ENCODE measurements around the gene GNPTG. TPM values are rescaled to one million over a fixed set of nuclear protein-coding genes. Genes with fewer than 3 reads are reported as not detected.
"Not testable (repeated sequence)": the region's sequence is repeated elsewhere in the genome, so short reads cannot be mapped to it uniquely, and the experiment has no call there.

Gene GNPTG
- total RNA-seq, 4 donors from 2014 or later = 46.5 to 65.7 (median 60.0) TPM

DNA sequence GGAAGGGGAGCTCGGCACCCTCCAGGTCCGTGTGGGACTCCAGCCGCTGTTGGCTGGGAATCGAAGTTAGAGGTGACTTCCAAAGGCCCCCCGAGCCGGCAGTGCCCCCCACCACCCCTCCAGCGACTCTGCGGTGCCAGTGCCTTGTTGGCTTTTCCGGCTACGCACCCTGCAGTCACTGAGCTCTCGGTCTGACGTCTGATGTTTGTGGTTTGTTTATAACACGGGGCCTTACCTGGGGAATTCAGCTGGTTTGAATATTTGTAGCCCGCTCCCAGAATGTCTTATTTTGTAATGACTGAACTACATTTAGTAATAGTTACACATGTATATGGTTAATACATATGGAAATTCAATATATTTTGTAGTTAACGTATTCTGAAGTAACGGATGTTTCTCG, 25.3 kb upstream of the GNPTG start:
- DNase-seq (ENCODE audit: low spot score in 2 of 2) = no peak
- H3K4me3 ChIP-seq (ENCODE audit: low read depth, poor library complexity, severe bottlenecking) = no peak overlapping the region
- WGBS, 2 donors = 61 to 73% methylated on average over 11 to 17 of the region's 17 CpGs
- intact Hi-C loops (cut with DNase I; ENCODE audit: low total_unique reads) = no loop called here
- TF ChIP-seq POLR2A (IDR thresholded peaks at IDR 0.05) = no peak
- TF ChIP-seq, protein P1, sequence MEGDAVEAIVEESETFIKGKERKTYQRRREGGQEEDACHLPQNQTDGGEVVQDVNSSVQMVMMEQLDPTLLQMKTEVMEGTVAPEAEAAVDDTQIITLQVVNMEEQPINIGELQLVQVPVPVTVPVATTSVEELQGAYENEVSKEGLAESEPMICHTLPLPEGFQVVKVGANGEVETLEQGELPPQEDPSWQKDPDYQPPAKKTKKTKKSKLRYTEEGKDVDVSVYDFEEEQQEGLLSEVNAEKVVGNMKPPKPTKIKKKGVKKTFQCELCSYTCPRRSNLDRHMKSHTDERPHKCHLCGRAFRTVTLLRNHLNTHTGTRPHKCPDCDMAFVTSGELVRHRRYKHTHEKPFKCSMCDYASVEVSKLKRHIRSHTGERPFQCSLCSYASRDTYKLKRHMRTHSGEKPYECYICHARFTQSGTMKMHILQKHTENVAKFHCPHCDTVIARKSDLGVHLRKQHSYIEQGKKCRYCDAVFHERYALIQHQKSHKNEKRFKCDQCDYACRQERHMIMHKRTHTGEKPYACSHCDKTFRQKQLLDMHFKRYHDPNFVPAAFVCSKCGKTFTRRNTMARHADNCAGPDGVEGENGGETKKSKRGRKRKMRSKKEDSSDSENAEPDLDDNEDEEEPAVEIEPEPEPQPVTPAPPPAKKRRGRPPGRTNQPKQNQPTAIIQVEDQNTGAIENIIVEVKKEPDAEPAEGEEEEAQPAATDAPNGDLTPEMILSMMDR (IDR thresholded peaks at IDR 0.05) = no peak

DNA sequence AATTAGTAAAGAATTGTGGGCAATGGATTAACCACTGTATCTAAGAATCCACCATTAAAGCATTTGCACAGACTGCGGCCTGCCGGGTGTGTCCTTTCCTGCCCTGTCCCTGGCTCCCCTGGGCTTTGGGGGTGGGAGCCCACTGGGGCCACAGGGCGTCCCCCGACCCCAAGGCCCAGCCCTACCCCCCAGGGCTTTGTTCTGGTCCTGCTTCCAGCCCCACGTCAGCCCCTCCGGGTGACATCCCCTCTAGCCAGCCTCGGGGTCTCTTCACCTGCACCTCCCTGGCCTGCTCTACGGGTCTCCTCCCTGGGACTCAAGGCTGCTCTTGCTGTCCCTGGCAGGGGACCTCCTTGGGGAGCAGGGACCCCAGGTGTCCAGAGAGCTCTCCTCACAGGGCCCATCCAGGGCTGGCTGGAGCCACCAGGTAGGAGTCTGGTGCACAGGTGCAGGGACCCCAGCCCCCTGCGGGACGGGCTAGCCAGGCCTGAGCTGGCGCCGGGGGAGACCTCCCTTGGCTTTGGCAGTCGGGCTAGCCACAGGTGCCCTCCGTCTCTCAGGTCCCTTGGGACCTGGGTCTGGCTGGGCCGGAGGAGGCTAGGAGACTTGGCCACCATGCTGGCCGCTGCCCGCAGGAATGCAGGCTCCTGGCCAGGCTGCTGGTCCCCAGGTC, 24.6 kb upstream of the GNPTG start:
- 65 to 75% methylated on average over 10 to 15 of the region's 17 CpGs for WGBS, 2 donors
- H3K4me3 ChIP-seq (ENCODE audit: low read depth, poor library complexity, severe bottlenecking) = no peak overlapping the region
- DNase-seq (ENCODE audit: low spot score in 2 of 2) = no peak
- intact Hi-C loops (cut with DNase I; ENCODE audit: low total_unique reads) = no loop called here
- TF ChIP-seq POLR2A (IDR thresholded peaks at IDR 0.05) = no peak
- TF ChIP-seq, protein P1 (IDR thresholded peaks at IDR 0.05) = no peak

GRCh38 chr16:1327619-1327947, 24.1 kb upstream of the GNPTG start:
- intact Hi-C loops (cut with DNase I; ENCODE audit: low total_unique reads) = no loop called here
- 74 to 80% methylated on average over 4 of the region's 5 CpGs for WGBS, 2 donors
- no peak for TF ChIP-seq POLR2A (IDR thresholded peaks at IDR 0.05)
- TF ChIP-seq, protein P1 (IDR thresholded peaks at IDR 0.05) = no peak
- H3K4me3 ChIP-seq (ENCODE audit: low read depth, poor library complexity, severe bottlenecking) = no peak overlapping the region
- DNase-seq (ENCODE audit: low spot score in 2 of 2) = no peak

DNA sequence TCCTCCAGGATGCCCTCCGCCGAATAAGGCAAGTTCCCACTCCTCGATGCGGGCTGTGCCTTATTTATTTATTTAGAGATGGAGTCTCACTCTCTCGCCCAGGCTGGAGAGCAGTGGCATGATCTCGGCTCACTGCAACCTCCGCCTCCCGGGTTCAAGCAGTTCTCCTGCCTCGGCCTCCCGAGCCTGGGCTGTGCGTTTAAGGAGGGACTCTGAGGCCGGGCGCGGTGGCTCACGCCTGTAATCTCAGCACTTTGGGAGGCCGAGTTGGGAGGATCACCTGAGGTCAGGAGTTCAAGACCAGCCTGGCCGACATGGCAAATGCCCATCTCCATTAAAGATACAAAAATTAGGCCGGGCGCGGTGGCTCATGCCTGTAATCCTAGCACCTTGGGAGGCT, 23.6 kb upstream of the GNPTG start:
- WGBS, 2 donors = 87 to 91% methylated on average over 20 of the region's 20 CpGs
- DNase-seq (ENCODE audit: low spot score in 2 of 2); H3K4me3 ChIP-seq (ENCODE audit: low read depth, poor library complexity, severe bottlenecking); intact Hi-C loops (cut with DNase I; ENCODE audit: low total_unique reads): not testable (repeated sequence)

- WGBS, 2 donors = 90 to 94% methylated on average over 10 of the region's 10 CpGs
- intact Hi-C loops (cut with DNase I; ENCODE audit: low total_unique reads); H3K4me3 ChIP-seq (ENCODE audit: low read depth, poor library complexity, severe bottlenecking); DNase-seq (ENCODE audit: low spot score in 2 of 2): not testable (repeated sequence)
These were observed 22.8 kb upstream of the GNPTG start for GRCh38 chr16:1328961-1329360.

DNA sequence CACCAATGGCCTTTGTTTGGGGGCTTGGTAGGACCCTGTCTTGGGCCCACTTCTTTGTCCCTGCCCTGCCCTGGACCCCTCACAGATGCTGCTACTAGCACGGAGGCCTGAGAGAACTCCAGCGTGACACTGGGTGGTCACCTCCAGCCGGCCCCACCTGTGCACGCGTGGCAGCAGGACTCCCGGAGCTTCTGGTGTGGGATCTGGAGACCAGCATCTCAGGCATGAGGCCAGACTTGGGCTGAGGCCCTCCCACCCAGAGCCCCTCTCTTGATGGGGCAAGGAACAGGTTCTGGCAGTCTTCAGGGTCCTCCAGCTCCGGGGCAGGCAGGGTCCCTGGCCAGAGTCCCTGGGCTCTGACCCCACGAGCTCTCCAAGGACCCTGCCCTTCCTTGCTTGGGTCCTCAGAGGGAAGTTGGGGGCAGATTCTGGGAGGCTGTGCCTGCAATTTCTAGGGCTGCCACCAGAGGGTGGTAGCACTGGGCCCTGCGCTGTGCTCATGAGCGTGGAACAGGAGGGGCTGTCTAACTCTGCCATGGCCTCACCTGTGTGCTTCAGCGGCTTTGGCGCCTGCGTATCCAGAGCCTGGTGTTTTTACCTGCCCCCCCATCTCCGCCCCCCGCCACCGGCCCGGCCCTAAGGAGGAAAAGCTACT, 21.3 kb upstream of the GNPTG start:
- 77 to 80% methylated on average over 11 to 13 of the region's 17 CpGs for WGBS, 2 donors
- intact Hi-C loops (cut with DNase I; ENCODE audit: low total_unique reads) = no loop called here
- H3K4me3 ChIP-seq (ENCODE audit: low read depth, poor library complexity, severe bottlenecking) = no peak overlapping the region
- DNase-seq (ENCODE audit: low spot score in 2 of 2) = no peak
- TF ChIP-seq, protein P1 (IDR thresholded peaks at IDR 0.05) = no peak
- TF ChIP-seq POLR2A (IDR thresholded peaks at IDR 0.05) = no peak
